HG03064 (cell line): ENCODE measurements around the gene NAV2.
"Not testable (repeated sequence)": the region's sequence is repeated elsewhere in the genome, so short reads cannot be mapped to it uniquely, and the experiment has no call there.

Experiments
- ATAC-seq: cut with Tn5 transposase; IDR thresholded peaks from one replicate; pipeline ENCODE4 v1.9.1; 2021; ENCODE audit warnings: low read depth; ENCODE audit not compliant: unreplicated experiment

The NAV2 gene

DNA sequence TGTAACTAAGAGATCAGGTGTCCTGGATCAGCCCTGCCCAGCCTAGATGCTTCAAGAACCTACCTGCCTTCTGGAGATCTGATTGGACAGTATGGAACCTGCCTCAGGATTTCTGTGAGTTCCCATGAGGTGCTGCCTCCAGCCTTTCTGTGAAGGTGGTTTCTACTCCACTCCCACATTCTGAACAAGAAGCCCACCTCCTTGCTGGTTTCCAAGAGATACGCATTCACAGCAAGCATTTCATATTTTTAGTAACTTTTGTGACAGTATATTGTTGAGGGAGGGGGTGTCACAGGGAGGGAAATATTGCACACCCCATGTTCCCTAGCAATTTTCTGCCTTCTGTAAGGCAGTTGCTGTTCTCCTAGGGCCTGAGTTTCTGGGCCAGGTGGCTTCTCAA lies 204.4 kb downstream of the NAV2 start:
- ATAC-seq = no peak

DNA sequence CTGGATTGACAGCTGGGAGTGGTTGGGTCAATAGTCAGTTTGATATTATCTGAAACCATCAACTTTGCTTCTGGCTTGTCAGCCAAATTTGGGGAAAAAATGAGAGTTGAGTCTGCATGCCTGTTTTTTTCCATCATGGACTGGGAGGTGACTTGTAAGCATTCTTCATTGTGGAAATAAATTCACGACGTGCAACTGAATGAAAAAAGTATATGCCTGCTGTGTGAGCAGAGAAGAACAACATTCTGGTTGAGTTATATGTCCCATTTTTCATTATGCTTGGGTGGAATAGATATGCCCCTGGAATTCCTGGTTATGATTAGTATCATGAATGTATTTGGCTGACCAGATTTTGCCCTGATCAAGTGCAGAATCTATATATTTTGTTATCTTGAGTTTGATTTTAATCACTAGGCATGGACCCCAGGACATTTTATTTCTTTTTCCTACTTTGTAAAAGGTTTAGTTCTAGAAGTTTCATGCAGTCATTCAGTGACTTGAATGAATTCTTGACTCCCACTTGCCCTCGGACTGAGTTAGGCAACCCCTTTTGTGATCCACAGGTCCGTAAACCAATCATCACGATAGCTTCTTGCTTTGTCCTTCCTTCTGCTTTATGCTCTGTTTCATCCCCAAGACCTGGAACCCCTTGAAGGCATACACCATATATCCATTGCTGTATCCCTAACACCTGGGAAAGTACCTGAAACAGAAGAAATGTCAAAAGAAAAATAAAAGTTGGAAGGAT lies 205.8 kb downstream of the NAV2 start:
- no peak for ATAC-seq

DNA sequence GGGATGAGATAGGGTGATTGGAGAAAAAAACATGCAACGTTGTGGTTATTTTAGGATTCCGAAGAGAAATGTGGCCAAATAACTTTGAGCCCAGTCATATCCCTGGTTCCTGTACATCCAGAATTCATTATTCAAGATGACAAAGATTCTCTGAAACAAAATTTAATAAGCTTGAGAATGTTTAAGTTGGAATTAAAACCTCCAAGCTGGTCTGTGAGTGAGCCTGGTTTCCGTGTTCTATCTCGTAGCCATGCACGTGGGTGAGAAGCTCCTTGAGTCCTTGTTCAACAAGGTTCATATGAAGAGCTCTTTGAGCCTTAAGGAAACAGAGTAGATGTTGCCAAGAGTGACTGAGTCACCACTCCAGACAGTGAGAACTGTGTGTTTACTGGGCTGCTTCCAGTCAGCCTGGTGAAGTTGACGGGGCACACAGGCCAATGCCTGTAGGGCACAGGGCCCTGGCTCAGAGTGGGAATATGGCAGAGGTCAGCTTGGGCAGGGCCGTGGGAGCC lies 206.5 kb downstream of the NAV2 start:
- ATAC-seq = no peak

DNA sequence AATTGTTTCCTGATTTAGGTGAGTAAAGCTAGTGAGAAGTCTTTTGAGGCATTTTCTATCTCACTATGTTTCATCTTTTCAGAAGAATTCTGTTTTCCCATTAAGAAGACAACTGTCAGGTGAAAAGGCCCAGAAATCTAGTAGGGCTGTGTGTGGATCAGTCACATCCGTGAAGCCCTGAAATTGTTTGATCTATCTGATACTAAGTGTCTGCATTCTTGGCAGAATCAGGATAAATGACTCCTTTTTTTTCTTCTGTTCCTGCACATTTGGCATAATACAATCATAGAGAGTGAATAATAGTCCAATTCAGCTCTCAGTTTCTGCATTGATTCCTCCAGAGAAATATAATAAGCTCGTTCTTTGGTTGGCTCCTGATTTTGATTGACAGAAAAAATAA lies 208.3 kb downstream of the NAV2 start:
- ATAC-seq = no peak

DNA sequence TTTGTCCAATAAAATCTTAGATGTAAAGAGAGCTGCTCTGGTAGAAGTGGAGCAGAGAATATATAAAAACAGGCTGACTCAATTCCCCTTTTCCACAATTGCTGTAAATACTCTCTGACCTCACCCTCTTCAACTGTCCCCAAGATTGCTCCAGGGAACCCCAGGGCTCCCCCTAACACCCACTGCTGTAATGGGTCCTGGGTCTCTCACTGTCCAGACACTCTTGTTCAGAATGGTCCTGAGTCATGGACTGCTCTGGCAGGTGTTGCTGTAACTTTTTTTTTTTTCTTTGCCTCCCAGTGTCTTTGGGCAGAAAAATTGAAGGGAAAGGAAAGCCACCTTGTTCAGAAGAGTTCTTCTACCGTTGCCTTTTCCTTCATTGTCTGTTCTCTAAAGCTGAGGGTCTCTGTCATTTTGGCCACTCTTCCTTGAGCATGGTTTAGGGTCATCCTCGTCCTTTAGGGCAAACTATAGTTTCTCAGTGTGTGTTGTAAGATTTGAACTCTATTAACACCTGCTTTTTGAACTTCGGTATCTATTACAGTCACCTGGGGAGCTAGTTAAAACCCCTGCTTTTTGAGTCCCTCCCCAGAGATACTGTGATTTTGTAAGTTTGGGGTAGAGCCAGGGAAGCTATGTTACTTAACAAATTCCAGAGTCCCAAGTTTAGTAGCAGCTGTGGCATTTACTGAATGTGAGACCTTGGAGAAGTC lies 209.5 kb downstream of the NAV2 start:
- ATAC-seq = no peak

DNA sequence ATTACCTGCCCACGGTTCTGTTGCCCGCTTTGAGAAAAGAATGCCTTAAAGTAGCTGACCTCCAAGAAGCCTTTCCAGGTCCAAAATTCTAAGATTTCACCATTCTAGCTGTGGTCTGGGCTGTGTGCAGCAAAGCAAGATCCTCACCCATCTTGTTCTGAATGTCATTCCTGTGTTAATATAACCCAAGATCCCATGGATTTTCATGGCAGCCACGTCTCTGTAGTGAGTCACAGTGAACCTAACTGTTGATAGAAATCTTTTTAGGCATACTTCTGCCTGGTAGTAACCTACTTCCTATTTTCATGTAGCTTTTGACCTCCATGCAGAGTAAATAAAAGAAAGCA lies 210.0 kb downstream of the NAV2 start:
- ATAC-seq = no peak

DNA sequence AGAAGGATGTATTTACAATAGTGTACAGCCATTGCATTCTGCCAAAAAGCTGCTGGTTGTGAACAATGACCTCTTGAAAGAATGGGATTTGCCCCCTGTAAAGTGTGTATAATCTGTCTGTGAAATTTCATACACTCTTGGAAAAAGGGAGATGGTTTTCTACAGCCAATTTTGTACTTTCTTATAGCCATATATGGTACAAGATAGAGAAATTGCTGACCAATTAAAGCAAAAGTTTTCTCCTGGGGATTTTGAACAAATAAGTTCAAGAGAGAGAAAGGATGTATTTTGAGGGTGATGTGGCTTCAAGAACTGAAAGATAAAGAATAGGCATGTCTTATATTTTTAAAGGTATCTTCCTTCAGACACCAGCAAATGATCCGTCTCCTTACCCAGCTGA lies 211.0 kb downstream of the NAV2 start:
- ATAC-seq = no peak

DNA sequence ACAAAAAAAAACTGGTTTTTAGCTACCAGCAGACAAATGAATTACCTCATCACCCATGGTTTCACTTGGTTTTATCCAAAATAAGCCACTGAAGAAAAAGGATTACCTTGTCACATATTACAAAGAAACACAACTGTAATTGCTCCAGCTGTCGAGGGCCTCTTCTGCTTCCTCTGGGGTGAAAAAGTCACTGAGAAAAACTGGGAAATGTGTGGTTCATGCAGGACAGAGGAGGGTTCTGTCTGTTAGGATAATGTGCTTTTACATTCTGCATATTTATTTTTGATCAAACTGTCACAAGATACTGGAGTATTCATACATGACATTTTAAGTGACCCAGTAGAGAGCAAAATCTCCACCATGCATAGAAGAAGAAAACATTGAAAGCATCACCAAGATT lies 211.7 kb downstream of the NAV2 start:
- ATAC-seq = no peak

DNA sequence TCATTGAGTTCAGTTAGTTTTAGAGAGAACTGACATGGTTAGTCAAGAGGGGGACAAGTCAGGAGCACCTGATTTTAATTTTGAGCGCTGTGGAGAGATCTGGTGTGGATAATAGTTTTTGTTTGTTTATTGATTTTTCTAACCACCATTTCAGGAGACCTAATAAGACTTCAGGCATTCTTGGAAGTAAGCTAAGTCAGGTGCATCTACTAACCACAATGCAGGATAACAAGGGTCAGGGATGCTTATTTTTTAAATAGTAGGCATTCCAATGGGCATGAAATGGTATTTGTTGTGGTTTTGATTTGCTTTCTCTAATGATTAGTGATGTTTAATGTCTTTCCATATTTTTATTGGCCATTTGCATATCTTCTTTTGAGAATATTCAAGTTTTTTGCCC lies 212.1 kb downstream of the NAV2 start:
- no peak for ATAC-seq

DNA sequence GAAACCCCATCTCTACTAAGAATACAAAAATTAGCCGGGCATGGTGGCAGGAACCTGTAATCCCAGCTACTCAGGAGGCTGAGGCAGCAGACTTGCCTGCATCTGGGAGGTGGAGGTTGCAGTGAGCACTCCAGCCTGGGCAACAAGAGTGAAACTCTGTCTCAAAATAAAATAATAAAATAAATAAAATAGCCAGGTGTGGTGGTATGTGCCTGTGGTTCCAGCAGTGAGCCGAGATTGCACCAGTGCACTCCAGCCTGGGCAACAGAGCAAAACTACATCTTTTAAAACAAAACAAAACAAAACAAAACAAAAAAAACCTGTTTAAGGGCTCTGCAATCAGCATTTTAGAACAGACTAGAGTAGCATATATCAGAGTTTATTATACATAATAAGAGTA lies 214.8 kb downstream of the NAV2 start:
- ATAC-seq = not testable (repeated sequence)

DNA sequence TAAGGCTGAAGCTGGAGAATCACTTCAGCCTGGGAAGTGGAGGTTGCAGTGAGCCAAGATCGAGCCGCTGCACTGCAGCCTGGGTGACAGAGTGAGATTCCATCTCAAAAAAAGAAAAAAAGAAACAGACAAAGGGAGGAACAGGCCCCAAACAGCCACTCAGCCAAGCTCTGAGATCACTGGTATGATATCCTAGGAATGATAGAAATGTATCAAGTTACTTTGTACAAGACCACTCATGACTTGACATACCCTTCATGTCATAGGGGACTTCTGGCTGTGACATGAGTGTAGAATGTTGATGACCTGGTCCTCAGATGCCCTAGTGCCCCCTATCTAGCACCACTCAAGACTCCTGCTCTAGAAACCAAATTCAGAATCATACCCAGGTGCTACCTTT lies 216.5 kb downstream of the NAV2 start:
- no peak for ATAC-seq

DNA sequence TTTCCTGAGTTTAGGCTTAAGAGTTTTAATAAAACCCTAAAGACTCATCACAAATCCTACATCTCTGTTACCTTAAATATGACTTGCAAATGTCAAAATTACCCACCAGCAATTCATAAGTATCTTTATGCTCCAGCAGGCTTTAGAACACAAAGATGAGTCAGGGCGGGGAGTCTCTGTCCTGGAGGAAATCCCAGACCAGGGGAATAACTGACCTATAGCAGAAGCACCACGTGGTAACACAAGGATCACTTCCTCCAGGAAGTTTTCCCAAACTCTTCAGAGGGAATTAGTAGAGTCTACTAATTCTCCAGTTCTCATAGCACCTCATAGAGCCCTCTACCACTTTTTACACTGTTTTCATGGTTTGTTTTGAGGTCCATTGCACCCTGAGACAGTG lies 217.0 kb downstream of the NAV2 start:
- no peak for ATAC-seq

DNA sequence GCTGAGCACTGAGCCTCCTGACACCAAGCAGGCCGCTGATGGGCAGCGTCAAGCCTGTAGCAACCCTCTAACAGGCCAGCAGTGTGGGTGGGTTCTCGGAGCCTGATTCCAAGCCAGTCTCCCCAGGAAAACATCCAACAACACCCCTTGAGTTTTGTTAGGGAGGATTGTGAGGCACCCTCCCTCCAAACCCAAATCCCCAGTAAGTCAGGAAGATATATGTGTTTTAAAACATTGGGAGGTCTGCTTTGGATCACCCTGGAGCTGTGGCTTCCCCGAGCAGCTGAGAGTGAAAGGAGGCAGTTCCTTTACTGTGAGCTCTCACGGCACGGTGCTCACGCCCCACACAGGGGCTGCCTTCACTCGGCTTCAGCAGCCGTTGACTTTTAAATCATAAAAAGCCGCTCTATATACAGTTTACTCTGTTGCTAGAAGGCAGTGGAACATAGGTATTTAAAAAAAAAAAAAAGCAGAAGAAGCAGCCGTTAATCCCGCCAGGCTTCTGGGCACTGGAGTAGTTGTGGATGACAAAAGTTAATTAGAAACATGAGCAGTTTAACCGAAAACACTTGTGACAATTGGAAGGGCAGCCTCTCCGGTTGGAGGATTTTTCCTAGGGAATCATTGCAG lies 218.6 kb downstream of the NAV2 start:
- no peak for ATAC-seq

DNA sequence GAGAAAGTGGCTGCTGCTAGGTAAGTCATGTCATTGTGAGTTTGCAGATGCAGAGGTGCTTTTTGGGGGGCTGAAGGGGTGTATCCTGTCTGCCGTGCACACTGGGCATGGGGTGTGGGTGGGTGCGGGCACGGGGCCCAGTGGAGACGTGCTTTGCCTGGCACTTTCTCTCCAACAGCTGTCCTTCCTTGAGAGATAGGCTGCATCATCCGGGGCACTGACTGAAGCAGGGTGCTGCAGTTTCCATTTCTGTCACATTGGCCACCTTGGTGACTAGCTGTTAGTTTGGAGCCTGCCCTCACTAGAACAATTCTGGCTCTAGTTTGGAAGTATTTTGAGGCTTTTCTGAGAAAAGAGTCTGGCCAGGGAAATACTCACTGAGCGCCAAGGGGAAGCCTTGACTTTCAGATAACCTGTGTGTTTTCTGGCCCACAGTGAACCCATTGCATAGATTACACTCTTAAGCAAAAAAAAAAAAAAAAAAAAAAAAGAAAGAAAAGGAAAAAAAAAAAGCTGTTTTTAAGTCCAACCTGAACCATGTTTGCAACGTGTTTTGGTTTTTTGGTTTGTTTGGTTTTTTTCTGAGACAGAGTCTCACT lies 219.2 kb downstream of the NAV2 start:
- no peak for ATAC-seq

DNA sequence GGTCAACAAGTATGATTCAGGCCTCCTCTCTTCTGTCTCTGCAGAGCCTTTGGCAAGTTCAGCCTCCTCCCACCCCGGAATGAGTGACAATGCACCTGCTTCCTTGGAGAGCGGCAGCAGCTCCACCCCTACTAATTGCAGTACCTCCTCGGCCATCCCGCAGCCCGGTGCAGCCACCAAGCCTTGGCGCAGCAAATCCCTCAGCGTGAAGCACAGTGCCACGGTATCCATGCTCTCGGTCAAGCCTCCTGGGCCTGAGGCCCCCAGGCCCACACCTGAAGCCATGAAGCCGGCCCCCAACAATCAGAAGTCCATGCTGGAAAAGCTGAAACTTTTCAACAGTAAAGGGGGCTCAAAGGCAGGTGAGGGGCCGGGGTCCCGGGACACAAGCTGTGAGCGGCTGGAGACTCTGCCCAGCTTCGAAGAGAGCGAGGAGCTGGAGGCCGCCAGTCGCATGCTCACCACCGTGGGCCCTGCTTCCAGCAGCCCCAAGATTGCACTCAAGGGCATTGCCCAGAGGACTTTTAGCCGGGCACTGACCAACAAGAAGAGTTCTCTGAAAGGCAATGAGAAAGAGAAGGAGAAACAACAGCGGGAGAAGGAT lies 220.6 kb downstream of the NAV2 start:
- ATAC-seq = no peak

DNA sequence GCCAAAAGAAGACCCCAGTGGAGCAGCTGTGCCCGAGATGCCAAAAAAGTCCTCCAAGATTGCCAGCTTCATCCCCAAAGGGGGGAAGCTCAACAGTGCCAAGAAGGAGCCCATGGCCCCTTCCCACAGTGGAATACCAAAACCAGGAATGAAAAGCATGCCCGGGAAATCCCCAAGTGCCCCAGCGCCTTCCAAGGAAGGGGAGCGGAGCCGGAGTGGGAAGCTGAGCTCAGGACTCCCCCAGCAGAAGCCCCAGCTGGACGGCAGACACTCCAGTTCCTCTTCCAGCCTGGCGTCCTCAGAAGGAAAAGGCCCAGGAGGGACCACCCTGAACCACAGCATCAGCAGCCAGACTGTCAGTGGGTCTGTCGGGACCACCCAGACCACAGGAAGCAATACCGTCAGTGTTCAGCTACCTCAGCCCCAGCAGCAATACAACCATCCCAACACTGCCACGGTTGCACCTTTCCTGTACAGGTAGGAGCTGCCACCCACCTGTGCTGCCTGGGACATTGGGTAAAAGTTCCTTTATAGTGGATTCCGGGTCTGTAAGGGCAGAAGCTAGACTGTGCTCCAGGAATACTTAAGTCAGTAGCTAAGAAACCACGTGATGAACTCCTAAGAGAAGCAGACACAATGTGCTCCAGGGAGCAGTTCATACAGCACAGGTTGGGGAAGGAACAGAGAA lies 221.3 kb downstream of the NAV2 start:
- no peak for ATAC-seq

DNA sequence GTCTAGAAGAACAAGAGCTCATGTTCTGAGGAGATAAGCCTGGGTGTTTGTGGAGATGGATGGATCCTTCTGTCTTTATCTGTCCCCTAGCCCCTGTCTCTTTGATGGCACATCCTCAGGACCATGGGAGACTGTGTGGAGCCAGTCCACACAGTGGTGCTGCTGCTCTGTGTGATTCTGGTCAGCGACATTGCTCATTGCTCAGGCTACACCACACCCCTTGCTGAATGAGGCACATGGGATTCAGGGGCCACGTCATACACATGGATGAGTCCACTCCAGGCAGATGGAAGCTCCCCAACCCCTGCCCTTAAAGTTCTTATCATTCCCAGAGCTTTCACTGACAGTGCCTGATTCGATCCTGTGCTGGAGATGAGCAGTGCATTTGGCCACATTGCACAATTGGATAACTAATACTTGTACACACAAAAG lies 222.2 kb downstream of the NAV2 start:
- ATAC-seq = no peak

DNA sequence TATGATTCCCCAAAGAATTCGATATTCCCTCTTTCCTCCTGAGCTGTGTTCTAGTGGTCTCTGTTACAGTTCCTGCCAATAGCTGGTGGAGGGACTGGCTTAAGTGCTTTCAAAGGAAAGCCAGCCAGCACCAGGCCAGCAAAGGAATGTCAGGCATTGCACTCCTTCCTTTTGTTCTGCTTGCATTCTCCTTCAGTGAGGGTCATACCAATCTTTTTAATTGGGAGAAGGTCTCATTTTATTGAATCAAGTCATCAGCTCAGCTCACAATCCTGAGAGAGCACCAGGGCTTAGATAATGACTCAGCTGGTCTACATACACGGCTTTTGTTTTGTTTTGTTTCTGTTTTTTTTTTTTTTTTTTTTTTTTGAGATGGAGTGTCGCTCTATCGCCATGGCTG lies 222.9 kb downstream of the NAV2 start:
- ATAC-seq = no peak

DNA sequence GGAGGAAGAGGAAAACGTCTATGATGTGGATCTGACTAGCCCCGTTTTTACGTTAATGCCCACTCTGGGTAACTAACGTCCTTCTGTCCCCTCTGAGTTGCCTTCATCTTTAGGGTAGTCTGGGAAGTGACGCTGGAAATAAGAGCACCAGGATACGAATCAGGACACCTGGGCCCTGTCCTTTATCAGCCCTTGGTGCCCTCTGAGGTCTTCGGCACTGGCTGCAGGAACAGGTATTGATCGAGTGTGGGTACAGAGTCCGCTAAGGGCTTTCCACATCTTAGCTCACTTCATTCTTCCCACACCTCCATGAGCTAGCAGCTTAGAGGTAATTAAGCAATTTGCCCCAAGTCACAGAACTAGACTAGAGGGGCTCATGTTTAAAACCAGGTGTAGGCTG lies 223.8 kb downstream of the NAV2 start:
- no peak for ATAC-seq

DNA sequence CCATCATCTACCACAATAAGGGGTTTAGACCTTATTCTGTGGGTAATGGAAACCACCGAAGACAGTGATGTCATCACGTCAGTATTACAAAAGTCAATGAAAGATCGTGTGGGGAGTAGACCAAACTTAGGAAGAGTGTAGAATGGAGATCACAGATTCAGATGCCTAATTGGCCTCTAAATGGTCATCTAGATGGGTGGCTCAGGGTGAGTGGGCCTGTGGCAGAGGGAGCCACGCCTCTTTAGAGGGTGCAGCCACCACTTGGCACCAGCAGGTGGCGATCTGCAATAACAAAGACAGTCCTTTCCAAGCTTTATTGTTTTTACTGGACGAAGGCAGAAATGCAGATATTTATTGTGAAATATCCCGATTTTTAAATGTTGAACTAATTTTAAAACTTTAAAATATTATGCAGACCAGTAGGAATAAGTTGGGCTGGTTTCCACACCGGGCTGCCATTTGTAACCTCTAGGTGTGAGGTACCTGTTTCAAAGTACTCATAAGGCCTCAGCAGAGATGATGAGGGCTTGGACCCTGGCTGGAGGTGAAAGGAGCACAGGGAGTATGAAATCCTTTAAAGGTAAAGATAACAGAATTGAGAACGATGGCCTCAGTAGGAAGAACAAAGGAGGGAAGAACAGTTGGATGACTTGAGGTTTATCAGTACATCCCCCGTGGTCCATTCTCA lies 225.7 kb downstream of the NAV2 start:
- peak; percentile 71 for ATAC-seq
